Rectal smooth muscle tissue (tissue), 1 donor: ENCODE measurements around the gene PTRH2.
A peak's percentile ranks its signal among the peaks of the same experiment; 100 is the strongest.

Experiments used
- H3K27ac ChIP-seq: one replicate; pipeline ENCODE4 v1.7.0; 2013; ENCODE audit warnings: low read depth, low read length, inconsistent platforms
- H3K27me3 ChIP-seq: one replicate; pipeline ENCODE4 v1.7.0; 2013; ENCODE audit warnings: low read length; ENCODE audit not compliant: control insufficient read depth, insufficient read depth
- H3K36me3 ChIP-seq: one replicate; pipeline ENCODE4 v1.7.0; 2013; ENCODE audit warnings: low read length; ENCODE audit not compliant: control insufficient read depth, insufficient read depth
- H3K4me1 ChIP-seq: one replicate; pipeline ENCODE4 v1.7.0; 2013; ENCODE audit warnings: low read length; ENCODE audit not compliant: control insufficient read depth, insufficient read depth
- H3K4me3 ChIP-seq: one replicate; pipeline ENCODE4 v1.7.0; 2013; ENCODE audit warnings: low read length
- H3K9ac ChIP-seq: one replicate; pipeline ENCODE4 v1.7.0; 2013; ENCODE audit warnings: low read length

Gene PTRH2

GRCh38 chr17:59737324-59737723 lies 30.1 kb upstream of the PTRH2 start:
- Histone ChIP-seq H3K4me3 (no peak overlapping the region), H3K27ac (no peak overlapping the region), H3K4me1 (no peaks in the 10 kb centered on the region), H3K36me3 (no peaks in the 10 kb centered on the region), H3K9ac (no peak overlapping the region), H3K27me3 (no peaks in the 10 kb centered on the region)

DNA sequence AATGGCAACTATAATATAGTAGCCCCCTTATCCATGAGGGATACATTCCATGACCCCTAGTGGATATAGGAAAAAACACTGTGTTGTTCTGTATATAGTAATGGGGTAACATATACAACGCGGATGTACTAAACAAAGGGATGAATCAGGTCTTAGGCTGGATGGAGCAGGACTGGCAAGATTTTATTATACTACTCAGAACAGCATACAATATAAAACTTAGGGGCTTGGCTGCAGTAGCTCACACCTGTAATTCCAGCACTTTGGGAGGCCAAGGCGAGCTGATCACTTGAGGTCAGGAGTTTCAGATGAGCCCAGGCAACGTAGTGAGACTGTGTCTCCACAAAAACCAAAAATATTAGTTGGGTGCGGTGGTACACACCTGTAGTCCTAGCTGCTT lies 27.0 kb upstream of the PTRH2 start:
- no peaks in the 10 kb centered on the region for H3K4me1 ChIP-seq
- no peak overlapping the region for H3K4me3 ChIP-seq
- H3K27me3 ChIP-seq: no peaks in the 10 kb centered on the region
- H3K27ac ChIP-seq: no peak overlapping the region
- H3K36me3 ChIP-seq: no peaks in the 10 kb centered on the region
- H3K9ac ChIP-seq: no peak overlapping the region

DNA sequence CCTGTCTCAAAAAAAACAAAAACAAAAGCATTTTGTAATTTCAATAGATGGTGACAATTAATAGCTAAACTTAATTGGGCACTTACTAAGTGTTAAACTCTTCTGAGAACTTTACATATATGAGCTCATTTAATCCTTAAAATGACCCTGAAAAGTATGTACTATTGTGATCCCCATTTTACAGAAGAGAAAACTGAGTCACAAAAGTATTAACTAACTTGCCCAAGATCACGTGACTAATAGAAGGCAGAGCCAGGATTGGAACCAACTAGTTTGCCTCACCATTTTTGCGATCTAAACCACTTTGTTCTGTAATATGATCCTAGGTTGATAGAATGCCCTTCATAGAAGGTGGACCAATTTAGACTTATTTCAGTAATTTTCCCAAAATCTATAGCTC lies 26.5 kb upstream of the PTRH2 start:
- Histone ChIP-seq H3K27ac (no peak overlapping the region), H3K27me3 (no peaks in the 10 kb centered on the region), H3K36me3 (no peaks in the 10 kb centered on the region), H3K4me3 (no peak overlapping the region), H3K9ac (no peak overlapping the region), H3K4me1 (no peaks in the 10 kb centered on the region)

GRCh38 chr17:59730268-59730834 lies 23.1 kb upstream of the PTRH2 start:
- Histone ChIP-seq H3K27me3 (no peaks in the 10 kb centered on the region), H3K27ac (no peak overlapping the region), H3K36me3 (no peaks in the 10 kb centered on the region), H3K4me3 (no peak overlapping the region), H3K4me1 (no peaks in the 10 kb centered on the region), H3K9ac (no peak overlapping the region)

GRCh38 chr17:59727817-59728533 lies 20.7 kb upstream of the PTRH2 start:
- H3K27me3 ChIP-seq: no peaks in the 10 kb centered on the region
- no peaks in the 10 kb centered on the region for H3K4me1 ChIP-seq
- H3K36me3 ChIP-seq: no peaks in the 10 kb centered on the region
- H3K4me3 ChIP-seq: no peak overlapping the region
- no peak overlapping the region for H3K27ac ChIP-seq
- no peak overlapping the region for H3K9ac ChIP-seq

GRCh38 chr17:59725691-59726090 lies 18.5 kb upstream of the PTRH2 start:
- Histone ChIP-seq H3K9ac (no peak overlapping the region), H3K27me3 (no peaks in the 10 kb centered on the region), H3K27ac (no peak overlapping the region), H3K36me3 (no peaks in the 10 kb centered on the region), H3K4me3 (no peak overlapping the region), H3K4me1 (no peaks in the 10 kb centered on the region)

DNA sequence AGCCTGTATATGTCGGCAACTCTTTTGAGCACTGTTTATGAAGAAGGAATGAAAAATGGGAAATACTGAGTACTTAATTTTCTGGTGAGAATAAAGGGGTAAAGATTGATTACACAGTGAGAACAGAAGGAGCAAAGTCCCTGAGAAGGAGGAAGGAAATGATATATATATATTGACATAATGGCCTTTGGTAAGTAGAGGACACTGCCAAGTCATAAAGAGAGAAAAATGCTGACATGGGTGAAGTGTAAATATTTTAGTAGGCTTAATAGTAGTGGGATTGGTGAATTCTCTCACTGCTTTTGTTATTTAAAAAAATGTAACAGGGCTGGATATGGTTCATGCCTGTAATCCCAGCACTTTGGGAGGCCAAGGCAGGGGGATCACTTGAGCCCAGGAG lies 16.4 kb upstream of the PTRH2 start:
- Histone ChIP-seq H3K4me1 (no peaks in the 10 kb centered on the region), H3K27me3 (no peaks in the 10 kb centered on the region), H3K4me3 (no peak overlapping the region), H3K36me3 (no peaks in the 10 kb centered on the region), H3K27ac (no peak overlapping the region), H3K9ac (no peak overlapping the region)

DNA sequence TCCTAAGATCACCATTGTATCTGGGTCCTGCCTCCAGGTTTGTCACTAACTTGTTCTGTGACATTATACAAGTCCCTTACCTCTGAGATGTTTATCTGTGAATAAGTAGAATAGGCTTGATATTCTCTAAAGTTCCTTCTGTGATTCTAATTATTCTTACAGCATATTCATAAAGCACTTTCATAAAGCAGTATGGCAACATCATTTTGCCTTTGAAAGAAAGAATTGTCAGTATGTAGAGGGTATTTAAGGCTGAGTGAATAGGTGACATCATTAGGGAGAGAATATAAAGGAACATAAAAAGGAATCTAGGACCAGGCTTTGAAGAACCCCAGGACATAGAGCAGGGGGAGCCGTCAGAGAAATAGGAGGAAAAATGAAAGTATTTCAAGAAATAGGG lies 15.8 kb upstream of the PTRH2 start:
- Histone ChIP-seq H3K27me3 (no peaks in the 10 kb centered on the region), H3K36me3 (no peaks in the 10 kb centered on the region), H3K9ac (no peak overlapping the region), H3K4me3 (no peak overlapping the region), H3K27ac (no peak overlapping the region), H3K4me1 (no peaks in the 10 kb centered on the region)

- no peak overlapping the region for H3K27ac ChIP-seq
- no peaks in the 10 kb centered on the region for H3K36me3 ChIP-seq
Observed at GRCh38 chr17:59722623-59723022, 15.4 kb upstream of the PTRH2 start.

DNA sequence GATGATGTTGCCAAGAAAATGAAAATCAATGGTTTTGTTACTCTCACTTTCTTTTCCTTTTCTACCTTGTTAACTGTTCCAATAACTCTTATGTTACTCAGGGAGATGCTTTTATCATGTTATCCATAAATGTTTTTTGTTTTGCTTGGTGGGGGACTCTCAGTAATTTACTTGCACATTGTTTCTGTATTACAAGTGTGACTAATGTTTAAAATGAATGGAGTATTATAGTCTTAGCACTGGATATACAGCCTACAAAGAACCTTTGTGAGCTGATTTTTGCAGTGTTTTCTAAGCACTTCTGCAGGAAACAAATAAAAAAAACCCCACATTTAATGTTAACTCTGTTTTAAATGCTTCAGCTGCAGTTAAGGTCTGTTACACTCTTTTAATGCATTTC lies 12.3 kb upstream of the PTRH2 start:
- Histone ChIP-seq H3K4me1 (peaks cover 3% of the 10 kb centered on the region), H3K27me3 (no peaks in the 10 kb centered on the region), H3K36me3 (no peaks in the 10 kb centered on the region), H3K4me3 (no peak overlapping the region), H3K27ac (no peak overlapping the region), H3K9ac (no peak overlapping the region)

More at GRCh38 chr17:59722623-59723022, 15.4 kb upstream of the PTRH2 start:
- H3K9ac ChIP-seq: no peak overlapping the region
- no peaks in the 10 kb centered on the region for H3K4me1 ChIP-seq
- no peak overlapping the region for H3K4me3 ChIP-seq
- no peaks in the 10 kb centered on the region for H3K27me3 ChIP-seq

- H3K27ac ChIP-seq: peak overlapping the region; percentile 55
- H3K27me3 ChIP-seq: no peaks in the 10 kb centered on the region
- H3K4me1 ChIP-seq: peaks cover 3% of the 10 kb centered on the region
- H3K4me3 ChIP-seq: no peak overlapping the region
- no peak overlapping the region for H3K9ac ChIP-seq
- H3K36me3 ChIP-seq: no peaks in the 10 kb centered on the region
Observed at GRCh38 chr17:59716427-59716826, 9.2 kb upstream of the PTRH2 start.

GRCh38 chr17:59714255-59714654 lies 7.0 kb upstream of the PTRH2 start:
- no peak overlapping the region for H3K27ac ChIP-seq
- H3K27me3 ChIP-seq: no peaks in the 10 kb centered on the region
- no peak overlapping the region for H3K4me3 ChIP-seq
- H3K9ac ChIP-seq: no peak overlapping the region
- H3K36me3 ChIP-seq: no peaks in the 10 kb centered on the region
- H3K4me1 ChIP-seq: peaks cover 3% of the 10 kb centered on the region

- Histone ChIP-seq H3K36me3 (no peaks in the 10 kb centered on the region), H3K4me1 (peaks cover 15% of the 10 kb centered on the region), H3K27me3 (no peaks in the 10 kb centered on the region), H3K27ac (no peak overlapping the region), H3K4me3 (no peak overlapping the region), H3K9ac (no peak overlapping the region)
Observed at GRCh38 chr17:59712862-59713261, 5.6 kb upstream of the PTRH2 start.
